ENCODE measurements around the gene PRKG1. TPM values are rescaled to one million over a fixed set of nuclear protein-coding genes. Genes with fewer than 3 reads are reported as not detected.

Gene PRKG1
- total RNA-seq, 4 donors from 2014 or later = 1.2 to 6.5 (median 2.7) TPM

- no peak for TF ChIP-seq CTCF (IDR thresholded peaks at IDR 0.05)
- TF ChIP-seq POLR2A (IDR thresholded peaks at IDR 0.05) = no peak
- no peak for TF ChIP-seq EP300 (IDR thresholded peaks at IDR 0.05)
- TF ChIP-seq POLR2AphosphoS5 (IDR thresholded peaks at IDR 0.05) = no peak
- H3K9me3 ChIP-seq = no peaks in the 10 kb centered on the region
- WGBS = 54% methylated on average over 4 of the region's 4 CpGs
- H3K4me3 ChIP-seq = no peak overlapping the region
- H3K27me3 ChIP-seq = no peaks in the 10 kb centered on the region
- no peak overlapping the region for H3K27ac ChIP-seq
- no peak for DNase-seq (ENCODE audit: low spot score in 2 of 2)
- H3K36me3 ChIP-seq = no peaks in the 10 kb centered on the region
- no peaks in the 10 kb centered on the region for H3K4me1 ChIP-seq
Measured at GRCh38 chr10:51367127-51367526, 292.8 kb downstream of the PRKG1 start.

GRCh38 chr10:51367694-51368093 is 293.4 kb downstream of the PRKG1 start:
- Histone ChIP-seq H3K27me3 (no peaks in the 10 kb centered on the region), H3K4me3 (no peak overlapping the region), H3K9me3 (no peaks in the 10 kb centered on the region), H3K36me3 (no peaks in the 10 kb centered on the region), H3K4me1 (no peaks in the 10 kb centered on the region), H3K27ac (no peak overlapping the region)
- TF ChIP-seq POLR2A (IDR thresholded peaks at IDR 0.05) (no peak), EP300 (IDR thresholded peaks at IDR 0.05) (no peak), CTCF (IDR thresholded peaks at IDR 0.05) (no peak), POLR2AphosphoS5 (IDR thresholded peaks at IDR 0.05) (no peak)
- no peak for DNase-seq (ENCODE audit: low spot score in 2 of 2)
- WGBS = 90% methylated on average over 1 of the region's 1 CpG

GRCh38 chr10:51368943-51369342 is 294.7 kb downstream of the PRKG1 start:
- 86% methylated on average over 5 of the region's 5 CpGs for WGBS
- H3K27me3 ChIP-seq = no peaks in the 10 kb centered on the region
- H3K36me3 ChIP-seq = no peaks in the 10 kb centered on the region
- DNase-seq (ENCODE audit: low spot score in 2 of 2) = no peak
- TF ChIP-seq POLR2A (IDR thresholded peaks at IDR 0.05) = no peak
- TF ChIP-seq CTCF (IDR thresholded peaks at IDR 0.05) = no peak
- no peak for TF ChIP-seq EP300 (IDR thresholded peaks at IDR 0.05)
- TF ChIP-seq POLR2AphosphoS5 (IDR thresholded peaks at IDR 0.05) = no peak
- no peaks in the 10 kb centered on the region for H3K9me3 ChIP-seq
- H3K4me3 ChIP-seq = no peak overlapping the region
- no peak overlapping the region for H3K27ac ChIP-seq
- H3K4me1 ChIP-seq = no peaks in the 10 kb centered on the region

- Histone ChIP-seq H3K27me3 (no peaks in the 10 kb centered on the region), H3K4me1 (no peaks in the 10 kb centered on the region), H3K27ac (no peak overlapping the region), H3K9me3 (no peaks in the 10 kb centered on the region), H3K4me3 (no peak overlapping the region), H3K36me3 (no peaks in the 10 kb centered on the region)
- DNase-seq (ENCODE audit: low spot score in 2 of 2) = no peak
- TF ChIP-seq CTCF (IDR thresholded peaks at IDR 0.05) (no peak), POLR2AphosphoS5 (IDR thresholded peaks at IDR 0.05) (no peak), EP300 (IDR thresholded peaks at IDR 0.05) (no peak)
- WGBS = 86% methylated on average over 2 of the region's 2 CpGs
Measured at GRCh38 chr10:51369903-51370302, 295.6 kb downstream of the PRKG1 start.

GRCh38 chr10:51371743-51372142 is 297.5 kb downstream of the PRKG1 start:
- DNase-seq (ENCODE audit: low spot score in 2 of 2) = no peak
- no peaks in the 10 kb centered on the region for H3K4me1 ChIP-seq
- TF ChIP-seq CTCF (IDR thresholded peaks at IDR 0.05) = no peak
- no peaks in the 10 kb centered on the region for H3K27me3 ChIP-seq
- H3K9me3 ChIP-seq = no peaks in the 10 kb centered on the region
- WGBS = 38% methylated on average over 2 of the region's 2 CpGs
- H3K27ac ChIP-seq = no peak overlapping the region
- no peak overlapping the region for H3K4me3 ChIP-seq
- H3K36me3 ChIP-seq = no peaks in the 10 kb centered on the region
